DMS79 treated with DMSO at 0.1 percent for 48 hours (cell line): ENCODE data around the gene CHD5.

ENCODE experiments used
- DNase-seq: peaks from one replicate; lab custom pipeline; 2025; lab: John Stamatoyannopoulos, UW

CHD5 gene

GRCh38 chr1:6200188-6200809 lies 20.2 kb upstream of the CHD5 start:
- no peak for DNase-seq

GRCh38 chr1:6199298-6200187 lies 19.4 kb upstream of the CHD5 start, which contains the start of gene RPL22:
TSS of gene RPL22 (minus strand) at chr1:6199595. CDS start at chr1:6199573, 22 bp downstream.
- DNase-seq: peak; percentile 99

DNA sequence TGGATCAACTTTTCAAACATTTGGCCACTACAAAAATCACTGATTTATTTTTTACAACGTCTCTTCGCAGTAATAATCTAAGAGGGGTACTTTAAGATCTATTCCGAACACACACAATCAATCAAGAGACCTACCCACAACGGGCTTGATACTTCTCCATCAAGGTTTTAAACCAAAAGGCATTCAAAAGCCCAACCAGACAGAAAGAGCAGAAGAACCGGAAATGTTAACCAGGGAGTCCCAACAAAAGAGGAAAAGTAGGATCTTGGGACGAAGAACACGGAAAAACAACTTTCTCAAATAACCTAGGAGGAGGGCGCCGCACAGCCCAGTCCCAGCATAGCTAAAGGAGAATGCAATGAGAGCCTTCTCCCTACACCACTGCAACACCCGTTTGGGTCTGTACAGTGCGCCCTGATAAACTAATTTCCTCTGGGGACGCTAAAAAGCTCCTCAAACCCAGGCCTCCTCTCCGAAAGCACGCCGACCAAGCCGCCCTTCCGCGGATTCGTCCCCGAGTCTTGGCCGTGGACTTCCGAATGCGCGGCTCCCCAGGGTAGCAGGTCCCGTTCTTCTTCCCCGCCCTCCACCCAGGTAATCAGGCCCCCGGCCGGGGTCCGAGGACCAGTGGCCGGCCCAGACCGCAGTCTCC lies 18.7 kb upstream of the CHD5 start:
- no peak for DNase-seq

GRCh38 chr1:6197746-6198427 lies 17.8 kb upstream of the CHD5 start:
- DNase-seq: no peak

DNA sequence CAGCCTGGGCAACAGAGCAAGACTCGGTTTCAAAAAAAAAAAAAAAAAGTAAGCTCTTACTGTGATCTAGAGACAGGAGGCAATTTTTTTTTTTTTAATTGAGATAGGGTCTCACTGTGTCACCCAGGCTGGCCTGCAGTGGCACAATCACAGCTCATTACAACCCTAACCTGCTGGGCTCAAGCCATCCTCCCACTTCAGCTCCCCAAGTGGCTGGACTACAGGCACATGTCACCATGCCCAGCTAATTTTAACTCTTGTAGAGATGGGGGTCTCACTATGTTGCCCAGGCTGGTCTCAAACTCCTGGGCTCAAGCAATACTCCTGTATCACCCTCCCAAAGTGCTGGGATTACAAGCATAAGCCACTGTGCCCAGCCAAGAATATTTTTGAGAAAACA lies 11.8 kb upstream of the CHD5 start:
- no peak for DNase-seq

DNA sequence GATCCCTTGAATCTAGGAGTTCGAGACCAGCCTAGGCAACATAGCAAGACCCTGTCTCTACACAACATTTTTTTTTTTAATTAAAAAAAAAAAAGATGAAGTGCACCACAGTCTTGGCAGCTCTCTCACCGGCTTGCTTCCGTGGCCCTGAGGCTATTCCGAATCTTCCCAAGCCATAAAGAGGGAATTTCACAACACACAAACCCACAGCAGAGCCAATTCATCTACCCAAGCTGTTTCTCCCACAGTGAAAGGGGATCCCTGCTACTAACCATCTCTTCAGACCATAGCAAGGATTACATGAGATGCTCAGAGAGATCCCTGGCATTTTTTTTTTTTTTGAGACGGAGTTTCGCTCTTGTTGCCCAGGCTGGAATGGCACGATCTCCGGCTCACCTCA lies 8.3 kb upstream of the CHD5 start:
- no peak for DNase-seq

DNA sequence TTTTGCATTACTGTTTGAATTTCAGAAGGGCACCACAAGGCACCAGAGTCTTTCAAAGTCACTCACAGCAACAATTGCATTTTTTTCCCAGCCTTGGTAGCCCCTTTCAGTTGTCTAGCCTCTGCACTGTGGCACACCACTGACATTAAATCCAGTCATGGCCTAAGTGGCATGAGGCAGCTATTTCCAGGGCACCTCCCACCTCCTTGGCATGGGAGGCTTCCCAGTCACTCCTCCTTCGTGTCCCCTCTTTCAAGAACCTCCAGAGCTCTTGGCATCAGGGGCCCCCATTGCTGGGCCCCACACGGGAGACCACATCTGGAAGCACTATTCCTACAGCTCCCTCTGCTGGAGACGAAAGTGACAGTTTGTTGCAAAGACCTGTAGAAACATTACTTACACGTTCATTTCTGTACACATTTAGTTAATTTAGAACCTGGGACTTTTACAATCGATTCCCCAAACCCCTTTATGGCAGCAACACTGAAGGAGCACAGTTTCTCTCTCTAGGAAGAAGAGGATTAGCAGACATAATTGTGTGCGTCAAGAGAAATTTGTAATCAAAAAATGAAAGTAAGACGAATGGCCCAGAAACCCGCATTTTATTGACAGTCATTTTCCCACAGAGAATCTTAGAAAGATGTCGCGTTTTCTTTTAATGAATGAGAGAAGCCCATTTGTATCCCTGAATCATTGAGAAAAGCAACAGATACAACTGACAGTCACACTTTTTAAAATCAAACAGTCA lies 5.7 kb upstream of the CHD5 start:
- DNase-seq: peak; percentile 13

DNA sequence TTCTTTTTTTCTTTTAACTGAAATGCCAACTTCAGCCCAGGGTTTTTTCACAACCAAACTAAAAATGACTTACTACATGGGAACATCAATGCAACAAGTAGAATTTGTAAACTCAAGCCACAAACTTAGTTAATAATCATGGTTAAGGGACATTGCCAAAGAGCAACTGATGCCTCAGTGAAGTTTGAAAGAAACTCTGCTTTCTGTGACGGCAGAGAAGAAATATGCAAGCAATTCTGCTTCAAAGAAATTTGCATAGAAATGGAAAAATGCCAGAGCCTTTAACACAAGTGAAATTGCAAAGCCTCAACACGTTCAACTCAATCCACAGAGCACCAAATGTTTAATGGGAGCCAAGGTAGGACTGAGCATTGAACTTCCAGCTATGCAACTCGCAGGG lies 5.0 kb upstream of the CHD5 start:
- DNase-seq: no peak

DNA sequence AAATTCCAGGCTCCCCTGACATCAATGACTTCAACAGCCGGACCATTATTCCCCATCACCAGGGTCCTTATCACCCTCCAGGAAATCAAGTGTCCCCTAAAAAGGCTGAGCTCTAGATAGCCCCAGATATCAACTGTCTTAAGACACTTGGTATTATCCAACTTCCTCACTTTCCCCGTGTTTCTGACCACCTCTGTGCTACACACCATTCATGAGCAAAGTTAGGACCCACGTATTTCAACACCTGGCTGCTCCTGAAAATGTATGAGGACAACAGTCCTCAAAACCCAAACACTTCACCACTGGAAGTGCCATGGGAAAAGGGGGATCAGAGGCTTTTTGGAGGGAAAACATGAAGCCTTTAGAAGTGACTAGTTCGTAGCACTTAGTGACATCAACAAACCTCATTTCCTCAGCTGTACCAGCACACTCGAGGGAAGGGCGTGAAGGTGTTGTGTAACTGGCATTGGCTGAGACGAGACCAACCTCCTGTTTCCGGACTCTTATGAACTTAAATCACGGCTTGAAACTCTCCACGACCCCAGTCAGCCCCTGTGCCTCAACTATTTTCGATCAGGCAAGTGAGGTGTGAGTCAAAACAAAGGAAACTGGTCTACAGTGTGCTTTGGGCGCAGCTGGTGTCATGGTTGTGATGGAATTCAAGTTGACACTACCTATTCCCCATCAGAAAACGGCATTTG lies 4.1 kb upstream of the CHD5 start:
- DNase-seq: no peak

GRCh38 chr1:6183520-6183989 lies 3.4 kb upstream of the CHD5 start:
- DNase-seq: peak; percentile 50

DNA sequence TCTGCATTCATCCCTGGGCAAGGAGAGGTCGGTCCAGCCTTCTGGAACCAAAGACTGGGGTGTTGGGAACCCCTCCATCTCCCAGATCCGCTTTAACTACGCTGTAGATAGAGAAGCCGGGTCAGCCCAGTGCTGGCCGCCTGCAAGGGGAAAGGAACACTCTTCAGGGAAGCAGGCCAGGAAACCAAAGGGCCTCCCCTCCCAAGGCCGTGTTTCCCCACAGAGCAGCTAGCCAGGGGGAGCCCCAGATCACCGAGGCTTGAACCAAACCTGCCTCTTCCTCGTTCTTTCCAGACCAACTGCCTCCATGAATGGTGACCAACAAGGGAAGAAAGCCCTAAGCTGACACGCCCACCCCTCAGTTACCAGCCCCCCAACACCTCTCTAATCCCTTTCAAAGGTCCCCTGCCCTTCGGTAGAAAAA lies 1.2 kb upstream of the CHD5 start:
- no peak for DNase-seq

GRCh38 chr1:6180707-6181311 lies 688 bp upstream of the CHD5 start:
- DNase-seq: peak; percentile 34

DNA sequence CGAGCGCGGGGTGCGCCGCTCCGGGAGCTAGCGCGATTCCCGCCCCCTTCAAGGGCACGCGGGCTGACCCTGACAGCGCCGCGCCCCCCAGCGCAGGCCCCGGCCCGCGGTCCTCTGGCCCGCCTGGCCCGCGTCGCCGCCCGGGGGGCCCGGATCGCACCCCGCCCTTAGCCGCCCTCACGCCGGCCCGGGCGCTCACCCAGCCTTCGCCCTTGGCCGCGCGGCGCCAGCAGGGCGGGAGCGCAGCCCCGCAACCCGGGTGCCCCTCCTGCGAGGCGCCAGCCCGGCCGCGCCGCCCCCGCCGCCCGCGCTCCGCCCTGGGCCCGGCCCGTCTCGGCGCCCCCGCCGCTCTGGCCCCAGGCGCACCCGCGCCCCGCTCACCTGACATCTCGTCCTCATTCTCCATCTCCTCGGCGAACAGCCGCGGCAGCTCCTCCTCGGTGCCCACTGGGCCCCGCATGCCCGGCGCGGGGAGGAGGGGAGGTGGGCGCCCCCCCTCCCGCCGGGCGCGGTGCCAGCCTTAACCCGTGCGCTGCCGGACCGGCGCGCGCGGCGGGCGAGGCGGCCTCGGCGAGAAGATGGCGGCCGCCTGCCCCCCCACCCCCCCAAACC lies 451 bp downstream of the CHD5 start:
- peak; percentile 22 for DNase-seq

DNA sequence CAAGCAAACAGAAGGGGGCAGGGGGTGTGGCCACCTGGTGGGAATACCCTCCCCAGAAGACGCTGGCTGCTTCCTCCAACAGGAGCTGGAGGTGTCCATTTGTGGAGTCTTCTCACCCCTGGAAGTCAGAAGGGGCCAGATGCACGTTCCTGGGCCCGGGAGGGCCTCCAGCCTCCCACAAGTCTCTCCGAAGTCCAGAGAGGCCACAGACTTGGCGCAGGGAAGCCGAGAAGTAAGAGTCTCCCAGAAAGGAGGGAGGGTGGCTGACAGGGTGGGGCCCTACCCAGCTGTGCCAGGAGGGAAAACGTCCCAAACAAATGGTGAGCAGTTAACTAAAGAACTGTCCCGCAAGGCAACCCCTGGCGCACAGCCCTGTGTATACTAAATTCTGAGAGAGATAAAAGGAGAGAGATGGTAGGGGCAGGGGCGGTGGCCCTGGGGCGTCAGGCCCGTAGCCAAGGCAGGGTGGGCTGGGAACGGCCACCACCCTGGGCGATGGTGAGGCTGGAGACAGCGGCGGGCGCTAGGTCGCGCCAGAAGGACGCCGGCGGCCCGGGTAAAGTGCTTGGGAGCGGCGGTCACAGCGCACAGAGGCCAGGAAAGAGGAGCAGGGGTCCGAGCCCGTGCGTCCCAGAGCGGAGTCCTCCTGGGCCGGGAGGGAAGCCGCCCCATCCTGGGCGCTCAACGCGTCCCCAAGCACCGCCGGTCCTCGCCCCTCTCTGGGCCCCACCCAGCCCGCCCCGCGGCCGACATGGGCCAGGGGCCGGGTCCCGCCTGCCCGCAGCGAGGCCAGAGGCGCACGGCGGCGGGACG lies 1.2 kb downstream of the CHD5 start:
- DNase-seq: peak; percentile 17

- no peak for DNase-seq
These were observed 2.3 kb downstream of the CHD5 start for GRCh38 chr1:6177681-6178380.

- no peak for DNase-seq
These were observed 3.3 kb downstream of the CHD5 start for GRCh38 chr1:6176779-6177178.

DNA sequence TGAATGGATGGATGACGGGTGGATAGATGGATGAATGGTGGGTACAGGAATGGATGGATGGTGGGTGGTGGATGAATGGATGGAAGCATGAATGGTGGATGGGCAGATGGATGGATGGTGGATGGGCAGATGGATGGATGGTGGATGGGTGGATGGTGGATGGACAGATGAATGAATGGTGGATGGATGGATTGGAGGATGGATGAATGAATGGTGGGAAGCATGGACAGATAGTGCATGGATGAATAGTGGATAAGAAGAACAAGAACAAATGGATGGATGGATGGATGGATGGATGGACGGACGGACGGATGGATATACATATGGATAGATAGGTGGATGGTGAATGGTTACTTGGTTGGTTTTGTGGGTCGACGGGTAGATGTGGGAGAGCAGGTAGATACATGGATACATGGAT lies 4.7 kb downstream of the CHD5 start:
- no peak for DNase-seq

DNA sequence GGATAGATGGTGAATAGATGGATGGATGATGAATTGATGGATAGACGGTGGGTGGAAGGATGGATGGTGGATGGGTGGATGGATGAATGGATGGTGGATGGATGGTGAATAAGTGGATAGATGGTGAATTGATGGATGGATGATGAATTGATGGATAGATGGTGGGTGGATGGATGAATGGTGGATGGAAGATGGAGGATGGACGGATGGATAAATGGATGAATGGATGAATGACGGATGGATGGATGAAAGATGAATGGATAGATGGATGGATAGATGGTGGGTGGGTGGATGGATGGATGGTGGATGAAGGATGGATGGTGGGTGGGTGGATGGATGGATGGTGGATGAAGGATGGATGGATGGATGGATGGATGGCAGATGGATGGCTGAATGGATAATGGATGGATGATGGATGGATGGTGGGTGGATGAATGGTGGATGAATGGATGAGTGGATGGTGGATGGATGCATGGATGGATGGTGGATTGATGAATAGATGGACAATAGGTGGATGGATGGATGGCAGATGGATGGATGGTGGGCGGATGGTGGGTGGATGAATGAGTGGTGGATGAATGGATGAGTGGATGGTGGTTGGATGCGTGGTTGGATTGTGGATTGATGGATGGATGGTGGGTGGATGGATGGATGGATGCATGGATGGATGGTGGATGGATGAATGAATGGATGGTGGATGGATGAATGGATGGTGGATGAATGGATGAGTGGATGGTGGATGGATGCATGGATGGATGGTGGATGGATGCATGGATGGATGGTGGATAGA lies 5.3 kb downstream of the CHD5 start:
- DNase-seq: no peak
